Forelimb muscle (tissue), 1 donor: ENCODE data around the gene IL31RA. TPM values are rescaled to one million over a fixed set of nuclear protein-coding genes. Genes with fewer than 3 reads are reported as not detected.
"Not testable (repeated sequence)": the region's sequence is repeated elsewhere in the genome, so short reads cannot be mapped to it uniquely, and the experiment has no call there.

ENCODE experiments used
- DNase-seq: peaks from one replicate; pipeline ENCODE4 v3.0.0-alpha.2; 2013; ENCODE audit warnings: low read depth
- polyA plus RNA-seq: library from polyadenylated mRNA; unstranded; fragments of 120-200 nt; gene quantifications from one replicate; pipeline ENCODE4 v1.2.1, GENCODE V29; 2013; ENCODE audit not compliant: insufficient read length

The IL31RA gene
- 0.94 TPM for polyA plus RNA-seq

DNA sequence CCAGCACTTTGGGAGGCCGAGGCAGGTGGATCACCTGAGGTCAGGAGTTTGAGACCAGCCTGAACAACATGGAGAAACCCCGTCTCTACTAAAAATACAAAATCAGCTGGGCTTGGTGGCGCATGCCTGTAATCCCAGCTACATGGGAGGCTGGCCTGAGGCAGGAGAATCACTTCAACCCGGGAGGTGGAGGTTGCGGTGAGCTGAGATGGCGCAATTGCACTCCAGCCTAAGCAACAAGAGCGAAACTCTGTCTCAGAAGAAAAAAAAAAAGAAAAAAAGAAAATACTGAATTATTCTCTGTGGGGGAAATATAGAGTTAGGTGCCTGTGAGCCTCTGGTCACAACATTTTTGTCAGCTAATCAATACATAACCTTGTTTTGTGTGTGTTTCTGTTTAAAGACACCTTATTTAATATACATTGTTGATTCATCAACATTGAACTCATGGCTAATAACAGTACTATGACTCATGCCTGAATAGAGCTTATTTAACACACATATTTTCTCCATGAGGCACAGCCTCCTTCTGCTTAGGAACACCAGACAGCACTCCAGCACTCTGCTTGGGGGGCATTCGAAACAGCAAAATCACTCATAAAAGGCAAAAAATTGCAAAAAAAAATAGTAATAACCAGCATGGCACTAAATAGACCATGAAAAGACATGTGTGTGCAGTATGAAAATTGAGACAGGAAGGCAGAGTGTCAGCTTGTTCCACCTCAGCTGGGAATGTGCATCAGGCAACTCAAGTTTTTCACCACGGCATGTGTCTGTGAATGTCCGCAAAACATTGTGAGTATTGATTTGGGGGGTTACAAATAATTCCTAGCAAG lies at the start of gene IL31RA:
Gene IL31RA (plus strand): TSS at position 519 of the 836 bp plus-strand sequence. CDS start 214 bp downstream, at position 733.
- no peak for DNase-seq

DNA sequence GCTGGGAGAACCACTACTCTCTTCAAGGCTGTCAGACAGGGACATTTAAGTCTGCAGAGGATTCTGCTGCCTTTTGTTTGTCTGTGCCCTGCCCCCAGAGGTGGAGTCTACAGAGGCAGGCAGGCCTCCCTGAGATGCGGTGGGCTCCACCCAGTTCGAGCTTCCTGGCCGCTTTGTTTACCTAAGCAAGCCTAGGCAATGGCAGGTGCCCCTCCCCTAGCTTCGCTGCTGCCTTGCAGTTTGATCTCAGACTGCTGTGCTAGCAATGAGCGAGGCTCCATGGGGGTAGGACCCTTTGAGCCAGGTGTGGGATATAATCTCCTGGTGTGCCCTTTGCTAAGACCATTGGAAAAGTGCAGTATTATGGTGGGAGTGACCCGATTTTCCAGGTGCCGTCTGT lies 42.3 kb upstream of the IL31RA start:
- DNase-seq = not testable (repeated sequence)

DNA sequence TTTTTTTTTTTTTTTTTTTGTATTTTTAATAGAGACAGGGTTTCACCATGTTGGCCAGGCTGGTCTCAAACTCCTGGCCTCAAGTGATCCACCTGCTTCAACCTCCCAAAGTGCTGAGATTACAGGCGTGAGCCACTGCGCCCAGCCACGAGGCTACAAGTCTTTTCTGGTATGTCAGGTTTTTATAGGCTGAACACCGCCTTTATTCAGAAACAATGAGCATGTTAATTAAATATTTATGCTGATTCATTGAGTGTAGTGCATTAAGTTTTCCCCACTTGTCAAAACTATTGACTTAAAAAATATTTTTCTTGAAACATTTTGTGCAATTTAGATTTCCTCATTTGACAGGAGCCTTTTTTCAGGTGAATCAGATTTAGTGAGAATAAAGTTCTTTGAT lies 35.2 kb upstream of the IL31RA start:
- DNase-seq = not testable (repeated sequence)

DNA sequence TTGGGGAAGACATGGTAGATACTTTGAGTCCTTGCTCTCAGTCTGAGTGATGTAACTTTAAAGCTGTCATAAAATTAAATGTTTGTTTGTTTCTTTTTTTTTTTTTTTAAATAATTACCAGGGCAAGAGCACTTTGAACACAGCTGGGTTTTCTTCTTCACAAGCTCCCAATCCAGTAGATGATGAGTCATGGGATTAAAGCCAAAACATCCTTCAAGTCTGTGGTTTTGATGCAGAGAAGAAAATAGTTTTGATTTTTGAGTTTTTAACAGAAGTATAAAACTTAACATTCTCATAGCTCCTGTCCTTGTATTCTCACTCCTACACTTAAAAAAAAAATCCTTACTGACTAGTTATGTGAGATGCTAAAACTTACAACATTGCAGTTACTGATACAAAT lies 34.8 kb upstream of the IL31RA start:
- DNase-seq = no peak

DNA sequence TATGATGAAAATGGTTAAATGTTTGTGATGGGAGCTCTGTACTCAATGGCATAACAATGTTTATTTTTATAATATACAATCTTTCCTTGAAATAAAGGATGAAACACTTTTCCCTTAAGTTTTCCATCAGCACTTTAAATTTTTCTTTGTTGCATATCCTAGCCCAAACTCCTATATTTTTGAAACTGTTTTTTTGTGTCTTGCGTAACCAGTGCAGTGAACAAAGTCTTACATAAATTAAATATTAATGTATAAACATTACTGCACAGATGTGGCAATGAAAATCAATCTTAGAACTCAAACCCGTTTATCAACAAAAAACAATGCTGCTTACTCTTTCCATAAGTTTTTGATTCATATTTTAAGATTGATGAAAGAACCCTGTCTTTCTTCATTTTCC lies 34.1 kb upstream of the IL31RA start:
- no peak for DNase-seq

DNA sequence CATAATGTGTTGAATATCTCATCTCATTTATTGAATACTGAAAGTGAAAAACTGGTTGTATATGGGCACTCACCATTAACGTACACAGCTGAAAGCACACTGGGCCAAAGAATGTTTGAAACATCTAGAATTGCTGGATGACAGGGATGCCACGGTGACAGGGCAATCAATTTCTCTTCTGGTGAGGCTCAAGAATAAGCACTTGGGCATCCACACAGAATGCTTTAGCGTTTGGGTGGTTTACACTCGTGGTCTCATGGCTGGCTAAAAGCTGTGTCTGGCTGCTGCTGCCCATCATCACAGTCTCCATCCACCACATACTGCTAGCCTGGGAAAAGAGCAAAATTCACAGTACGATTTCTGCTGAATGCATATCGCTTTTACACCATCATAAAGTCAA lies 30.7 kb upstream of the IL31RA start:
- no peak for DNase-seq

DNA sequence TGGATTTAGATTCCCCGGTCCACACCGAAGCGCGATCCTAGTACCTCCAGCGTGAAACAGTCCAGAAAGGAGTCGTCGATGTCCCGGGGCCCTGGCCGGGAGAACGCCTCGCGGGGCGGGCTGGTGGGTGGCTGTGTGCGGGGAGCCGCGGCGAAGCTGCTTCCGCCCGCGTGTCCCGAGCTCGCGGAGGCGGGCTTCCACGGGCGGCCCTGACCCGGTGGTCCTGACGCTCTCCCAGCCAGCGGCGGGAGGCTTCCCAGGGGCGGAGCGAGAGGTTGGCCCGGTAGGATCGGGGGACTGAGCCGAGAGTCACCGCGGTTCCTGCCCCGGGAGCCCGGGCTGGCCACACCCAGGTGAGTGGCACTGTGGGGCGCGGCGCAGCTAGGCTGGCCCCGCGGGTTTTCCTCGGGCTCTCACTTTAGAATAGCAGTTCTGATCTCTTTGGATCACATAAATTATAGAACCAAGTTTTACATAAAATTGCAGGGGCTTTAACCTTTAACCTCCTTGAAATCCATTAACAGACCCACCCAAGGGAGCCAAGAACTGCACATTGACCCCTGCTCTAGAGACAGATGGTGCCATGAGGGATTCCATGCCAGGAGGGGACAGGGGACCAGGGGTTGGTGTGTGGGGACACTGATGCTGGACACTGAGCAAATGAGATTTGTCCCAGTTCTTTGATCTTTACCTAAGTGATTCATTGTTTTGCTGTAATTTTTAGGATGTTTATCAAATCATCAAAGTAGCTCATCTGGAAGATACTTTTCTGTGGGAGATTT lies 29.2 kb upstream of the IL31RA start:
- no peak for DNase-seq

DNA sequence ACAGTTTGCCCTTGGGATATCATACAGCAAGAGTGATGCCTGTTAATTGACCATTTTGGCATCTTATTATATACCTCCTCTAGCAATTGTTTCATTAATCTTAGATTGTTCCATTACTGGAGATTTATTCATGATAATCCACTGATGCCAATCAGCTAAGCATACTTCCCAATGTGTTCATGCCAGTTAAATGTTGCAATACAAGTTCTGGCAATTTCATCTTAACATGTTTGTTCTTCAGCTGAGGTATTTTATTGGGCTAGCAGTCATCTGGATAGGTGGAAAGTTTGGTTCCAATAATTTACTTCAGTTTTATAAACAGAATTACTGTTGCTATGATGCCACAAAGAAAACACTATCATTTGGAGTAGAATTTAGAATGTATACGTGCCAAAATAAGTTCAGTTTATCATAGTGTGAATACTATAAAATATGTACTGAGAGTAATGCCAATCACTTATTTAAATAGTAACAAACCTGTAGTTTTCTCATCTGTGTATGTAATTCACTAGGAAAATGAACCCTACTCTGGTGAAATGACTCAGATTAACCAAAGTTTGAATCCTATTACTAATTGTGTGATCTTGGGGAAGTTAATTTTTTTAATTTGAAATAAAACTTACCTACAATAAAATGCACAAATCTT lies 27.9 kb upstream of the IL31RA start:
- DNase-seq = no peak

DNA sequence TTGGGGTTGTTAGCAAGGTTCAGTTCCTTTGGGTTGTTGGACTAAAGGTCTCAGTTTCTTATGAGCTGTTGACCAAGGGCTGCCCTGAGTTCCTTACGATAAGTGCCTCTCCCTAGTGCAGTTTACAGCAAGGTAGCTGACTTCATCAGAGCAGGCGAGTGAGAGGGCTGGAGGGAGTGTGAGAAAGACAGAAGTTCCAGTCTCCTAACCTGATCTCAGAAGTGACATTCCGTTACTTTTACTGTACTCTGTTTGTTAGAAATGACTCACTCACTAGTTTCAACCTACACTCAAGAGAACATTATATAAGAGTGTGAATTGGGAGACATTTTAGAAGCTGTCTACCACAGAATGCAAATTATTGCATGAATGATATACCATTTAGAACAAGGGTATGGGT lies 21.2 kb upstream of the IL31RA start:
- no peak for DNase-seq

DNA sequence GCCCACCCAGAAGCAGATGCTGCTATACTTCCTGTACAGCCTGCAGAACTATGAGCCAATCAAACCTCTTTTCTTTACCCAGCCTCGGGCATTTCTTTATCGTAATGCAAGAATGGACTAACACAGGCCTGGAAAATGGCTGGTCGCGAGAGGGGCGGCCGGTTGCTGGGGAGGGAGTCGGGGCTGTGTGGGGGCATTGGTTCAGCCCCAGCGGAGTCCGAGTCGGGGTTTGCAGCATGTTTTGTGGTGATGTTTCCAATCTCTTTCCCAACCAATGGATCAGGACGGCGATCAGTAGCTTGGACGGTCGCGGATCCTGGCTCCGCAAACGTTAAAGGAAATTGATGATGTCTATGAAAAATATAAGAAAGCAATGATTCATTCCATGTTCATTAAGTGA lies 18.7 kb upstream of the IL31RA start:
- no peak for DNase-seq

DNA sequence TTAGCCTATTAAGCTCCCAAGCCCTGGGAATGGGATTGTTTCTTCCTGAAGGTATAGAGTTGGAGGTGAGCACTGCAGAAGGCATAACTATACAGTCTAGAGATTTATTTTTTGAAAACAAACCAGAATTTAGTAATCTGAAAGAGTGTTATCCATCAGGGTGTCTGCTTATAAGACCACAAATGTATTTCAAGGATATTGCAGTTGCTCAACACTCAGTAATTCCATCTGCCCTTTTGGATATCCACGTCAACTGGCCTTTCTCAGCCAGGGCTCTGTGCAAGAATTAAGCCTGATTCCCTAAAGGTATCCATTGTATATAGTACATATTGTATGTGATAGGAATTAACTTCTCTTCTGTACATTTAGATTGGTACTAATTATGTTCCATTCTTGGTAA lies 15.0 kb upstream of the IL31RA start:
- DNase-seq = no peak

DNA sequence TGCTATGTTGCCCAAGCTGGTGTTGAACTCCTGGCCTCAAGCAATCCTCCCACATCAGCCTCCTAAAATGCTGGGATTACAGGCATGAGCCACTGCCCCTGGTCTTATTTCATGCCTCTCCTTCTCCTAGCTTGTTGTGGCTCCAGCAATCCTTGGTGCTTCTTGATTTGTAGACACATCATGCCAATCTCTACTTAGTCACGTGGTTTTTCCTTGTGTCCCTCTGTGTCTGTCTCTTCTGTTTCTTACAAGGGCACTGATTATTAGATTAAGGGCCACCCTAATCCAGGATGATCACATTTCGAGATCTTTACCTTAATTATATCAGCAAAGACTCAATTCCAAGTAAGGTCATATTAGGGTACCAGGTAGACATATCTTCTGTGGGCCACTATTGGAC lies 9.2 kb upstream of the IL31RA start:
- no peak for DNase-seq

DNA sequence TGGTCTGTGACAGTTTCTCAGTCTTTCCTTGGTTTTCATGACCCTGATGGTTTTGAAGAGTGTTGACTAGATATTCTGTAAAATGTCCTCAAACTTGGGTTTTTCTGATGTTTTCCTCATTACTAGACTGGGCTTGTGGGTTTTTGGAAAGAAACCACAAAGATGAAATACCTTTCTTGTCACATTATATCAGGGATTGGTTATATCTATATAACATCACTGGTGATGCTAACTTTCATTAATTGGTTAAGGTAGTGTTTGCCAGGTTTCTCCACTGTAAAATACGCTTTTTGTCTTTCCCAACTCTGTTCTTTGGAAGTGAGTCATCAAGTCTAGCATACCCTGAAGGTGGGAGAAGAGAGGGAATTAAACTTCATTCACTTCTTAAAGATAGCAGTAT lies 3.3 kb upstream of the IL31RA start:
- DNase-seq = no peak

DNA sequence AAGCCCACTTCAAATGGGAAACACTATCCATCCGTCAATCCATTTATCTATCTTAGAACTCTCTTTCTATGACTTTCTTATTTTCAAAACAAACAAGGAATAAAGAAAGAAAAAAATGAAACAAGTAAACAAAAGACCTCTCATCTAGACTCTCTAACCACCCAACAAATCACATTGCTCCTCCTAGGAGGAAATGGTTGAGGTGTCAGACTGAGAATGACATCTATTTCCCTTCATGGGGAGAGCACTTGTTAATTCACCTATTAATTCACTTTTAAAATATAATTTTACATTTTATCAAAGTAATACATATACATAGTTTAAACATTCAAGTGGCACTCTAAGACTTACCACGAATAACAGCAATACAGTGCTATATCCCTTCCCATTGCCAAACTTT lies 2.4 kb upstream of the IL31RA start:
- no peak for DNase-seq

DNA sequence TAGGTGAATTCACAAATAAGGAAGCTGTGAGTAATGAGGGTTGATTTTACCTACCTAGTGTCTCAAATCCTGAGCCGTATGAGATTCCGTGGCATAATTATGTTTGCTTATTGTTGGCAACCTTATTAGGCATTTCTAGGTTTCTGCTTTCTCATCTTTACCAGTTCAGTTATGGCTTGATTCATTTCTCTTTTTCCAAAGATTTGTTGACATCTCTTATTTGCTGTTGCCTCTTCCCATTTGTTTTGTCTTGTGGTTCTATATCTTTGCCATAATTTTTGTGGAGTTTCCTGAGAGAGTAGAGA lies 470 bp downstream of the IL31RA start:
- DNase-seq = no peak

DNA sequence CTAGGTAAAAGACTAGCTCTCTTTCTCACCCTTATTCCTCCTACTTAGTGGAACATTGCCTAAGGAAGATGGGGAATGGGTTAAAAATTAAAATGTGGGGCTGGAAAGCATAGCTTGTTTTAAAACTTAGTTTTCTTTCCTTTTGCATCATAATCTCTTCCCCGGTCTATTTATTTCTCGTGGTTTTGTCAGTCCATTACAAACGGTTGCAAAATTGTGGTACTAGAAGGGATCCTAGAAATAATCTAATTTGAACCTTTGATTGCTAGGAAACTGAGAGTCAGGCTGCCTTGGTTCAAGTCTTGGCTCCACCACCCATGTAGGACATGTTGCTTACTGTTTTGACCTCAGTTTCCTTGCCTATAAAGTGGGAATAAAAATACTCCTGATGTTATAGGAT lies 1.3 kb downstream of the IL31RA start:
- no peak for DNase-seq

DNA sequence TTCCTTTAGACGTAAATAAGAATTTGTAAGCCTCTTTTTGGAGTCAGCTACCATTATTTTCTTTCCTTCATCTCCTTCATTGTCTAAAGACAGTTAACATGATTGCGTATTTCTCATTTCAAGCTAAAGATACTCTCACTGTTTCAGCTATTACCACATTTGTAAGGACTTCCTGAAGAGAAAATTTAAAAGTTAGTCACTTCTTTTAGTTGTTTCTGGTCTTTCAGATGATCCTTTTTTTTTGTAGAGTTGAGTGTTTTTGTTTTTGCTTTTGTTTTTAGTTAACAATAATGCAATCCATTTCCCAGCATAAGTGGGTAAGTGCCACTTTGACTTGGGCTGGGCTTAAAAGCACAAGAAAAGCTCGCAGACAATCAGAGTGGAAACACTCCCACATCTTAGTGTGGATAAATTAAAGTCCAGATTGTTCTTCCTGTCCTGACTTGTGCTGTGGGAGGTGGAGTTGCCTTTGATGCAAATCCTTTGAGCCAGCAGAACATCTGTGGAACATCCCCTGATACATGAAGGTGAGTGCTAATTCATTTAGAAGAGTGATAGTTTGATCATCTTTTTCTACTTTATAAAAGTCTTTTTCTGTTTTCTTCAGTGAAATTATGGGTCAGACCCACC lies 2.0 kb downstream of the IL31RA start:
- DNase-seq = no peak

DNA sequence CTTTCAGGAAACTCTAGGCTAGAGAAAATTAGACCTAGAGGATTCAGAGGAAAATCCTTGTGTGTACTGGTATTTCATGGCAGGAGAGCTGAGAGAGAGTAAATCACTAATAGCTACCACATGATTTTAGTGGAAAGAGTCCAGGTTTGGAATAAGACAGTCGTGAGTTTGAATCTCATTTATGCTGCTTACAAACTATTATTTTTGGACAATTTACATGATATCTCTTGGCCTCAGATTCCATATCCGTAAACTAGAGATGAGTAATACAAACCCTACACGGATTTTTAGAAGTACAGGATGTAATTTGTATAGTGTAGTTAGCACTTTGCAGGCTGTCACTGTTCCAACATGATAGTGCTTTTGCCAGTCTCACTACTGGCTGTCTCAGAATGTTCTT lies 2.7 kb downstream of the IL31RA start:
- no peak for DNase-seq

DNA sequence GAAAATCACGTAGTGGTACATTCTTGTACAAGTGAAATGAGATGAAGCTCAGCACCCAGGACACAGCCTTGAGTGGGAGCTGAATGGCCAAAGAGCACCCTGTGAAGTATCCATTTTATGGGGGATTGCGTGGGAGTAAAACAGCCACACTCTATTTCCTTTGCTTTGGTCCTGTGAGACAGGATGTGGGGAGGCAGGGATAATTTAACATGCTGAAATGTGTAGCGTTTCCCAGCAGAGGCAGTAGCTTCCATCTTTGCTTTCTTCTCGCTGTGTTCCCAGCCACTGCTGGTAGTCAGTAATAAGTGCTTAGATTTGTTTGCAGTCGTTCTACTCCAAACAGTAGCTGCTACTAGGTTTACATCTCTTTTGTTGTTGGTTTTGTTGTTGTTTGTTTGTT lies 4.4 kb downstream of the IL31RA start:
- no peak for DNase-seq

DNA sequence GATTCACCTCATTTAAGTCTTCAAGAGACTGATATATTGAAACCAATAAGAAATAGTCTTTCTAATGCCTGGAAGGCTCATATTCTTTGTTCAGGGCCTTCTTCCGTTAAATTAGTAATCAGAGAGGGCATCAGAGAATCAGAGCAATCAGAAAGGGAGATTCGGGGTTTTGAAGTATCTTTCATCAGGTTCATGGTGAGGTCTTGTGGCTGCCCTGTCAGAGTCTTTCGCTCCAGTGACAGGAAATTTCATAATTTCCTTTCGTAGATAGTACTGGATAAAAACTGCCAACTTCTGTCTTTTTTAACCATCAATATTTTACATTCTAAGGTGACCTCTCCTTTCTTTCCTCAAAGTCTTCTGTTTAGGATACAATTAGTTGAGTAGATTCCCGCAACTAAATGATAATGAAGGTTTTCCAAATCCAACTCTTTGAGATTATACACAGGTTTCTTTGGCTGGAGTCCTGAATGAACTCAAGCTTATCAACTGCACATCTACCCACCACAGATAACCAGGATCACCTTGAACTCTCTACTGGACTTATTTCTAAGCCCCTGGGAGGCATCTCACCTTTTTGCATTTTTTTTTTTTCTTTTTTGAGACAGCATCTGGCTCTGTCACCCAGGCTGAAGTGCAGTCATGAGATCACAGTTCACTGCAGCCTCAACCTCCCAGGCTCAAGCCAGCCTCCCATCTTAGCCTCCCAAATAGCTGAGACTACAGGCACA lies 5.5 kb downstream of the IL31RA start:
- DNase-seq = no peak

DNA sequence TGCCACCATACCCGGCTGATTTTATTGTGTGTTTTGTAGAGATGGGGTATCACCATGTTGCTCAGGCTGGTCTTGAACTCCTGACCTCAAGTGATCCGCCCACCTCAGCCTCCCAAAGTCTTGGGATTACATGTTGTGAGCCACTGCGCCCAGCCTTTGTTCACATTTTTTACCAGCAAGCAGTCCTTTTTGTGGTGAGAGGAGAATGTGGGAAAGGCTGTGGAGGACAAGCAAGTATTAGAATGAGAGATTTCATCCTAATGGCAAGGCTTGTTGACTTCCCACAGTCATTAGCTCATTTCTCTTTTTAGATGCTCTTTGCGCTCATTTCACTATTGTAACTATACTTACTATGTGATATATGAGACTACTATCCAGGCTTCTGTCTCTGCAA lies 6.1 kb downstream of the IL31RA start:
- DNase-seq = no peak

DNA sequence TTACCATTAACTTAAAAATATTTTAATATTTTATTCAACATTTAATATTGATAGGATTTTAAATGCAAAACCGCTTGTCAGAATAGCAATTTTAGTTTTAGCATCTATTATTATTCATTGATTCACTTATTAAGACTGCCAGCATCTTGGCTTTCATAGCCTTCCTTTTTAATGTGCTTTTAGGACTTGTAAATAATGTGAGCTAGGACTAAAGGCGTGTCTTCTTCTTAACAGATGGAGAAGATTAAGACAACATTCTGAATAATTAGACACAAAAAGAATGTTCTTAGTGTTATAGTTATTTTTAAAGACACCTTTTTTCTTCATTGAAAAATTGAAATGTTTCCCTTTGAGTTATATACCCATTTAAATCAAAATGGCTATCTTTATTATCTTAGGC lies 6.9 kb downstream of the IL31RA start:
- no peak for DNase-seq
